ENCODE results near the gene TLK2.
A peak's percentile ranks its signal among the peaks of the same experiment; 100 is the strongest.
"Not testable (repeated sequence)": the region's sequence is repeated elsewhere in the genome, so short reads cannot be mapped to it uniquely, and the experiment has no call there.

The TLK2 gene

DNA sequence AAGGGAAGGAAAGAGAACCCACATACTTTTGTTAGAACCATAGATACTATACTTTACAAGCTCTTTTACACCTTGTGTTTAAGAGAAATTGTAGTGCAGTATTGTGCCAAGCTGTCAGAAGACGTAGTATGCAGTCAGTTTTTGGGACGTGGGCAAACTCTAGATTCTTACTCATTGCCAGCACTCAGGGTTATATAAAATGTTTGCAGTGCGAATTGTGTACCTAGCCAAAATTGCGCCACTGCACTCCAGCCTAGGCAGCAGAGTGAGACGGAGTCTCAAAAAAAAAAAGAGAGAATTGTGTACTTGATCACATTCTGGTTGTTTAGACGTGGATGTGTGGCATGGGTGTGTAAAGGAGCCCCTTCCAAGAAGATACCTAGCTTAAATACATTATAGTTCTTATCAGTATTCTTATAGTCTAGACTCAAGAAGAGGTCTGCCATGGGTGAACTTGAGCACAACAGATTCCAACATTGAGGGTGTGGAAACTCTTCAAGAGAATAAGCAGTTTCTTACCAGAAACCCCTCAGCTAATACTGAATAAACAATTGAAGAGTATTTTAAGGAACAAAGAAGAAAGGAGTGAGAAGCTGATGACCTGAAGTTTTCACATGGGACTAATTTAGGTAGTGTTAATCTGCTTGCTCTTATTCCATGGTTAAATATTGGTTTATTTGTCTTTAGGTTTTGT lies 121.5 kb downstream of the TLK2 start:
- no peaks in the 10 kb centered on the region for H3K27me3 Mint-ChIP-seq
- H3K9me3 Mint-ChIP-seq: no peaks in the 10 kb centered on the region
- peak overlapping the region; percentile 70 for H3K27ac Mint-ChIP-seq
- peaks cover 23% of the 10 kb centered on the region for H3K36me3 Mint-ChIP-seq
- no peaks in the 10 kb centered on the region for H3K4me1 Mint-ChIP-seq
- H3K4me3 Mint-ChIP-seq: no peak overlapping the region

DNA sequence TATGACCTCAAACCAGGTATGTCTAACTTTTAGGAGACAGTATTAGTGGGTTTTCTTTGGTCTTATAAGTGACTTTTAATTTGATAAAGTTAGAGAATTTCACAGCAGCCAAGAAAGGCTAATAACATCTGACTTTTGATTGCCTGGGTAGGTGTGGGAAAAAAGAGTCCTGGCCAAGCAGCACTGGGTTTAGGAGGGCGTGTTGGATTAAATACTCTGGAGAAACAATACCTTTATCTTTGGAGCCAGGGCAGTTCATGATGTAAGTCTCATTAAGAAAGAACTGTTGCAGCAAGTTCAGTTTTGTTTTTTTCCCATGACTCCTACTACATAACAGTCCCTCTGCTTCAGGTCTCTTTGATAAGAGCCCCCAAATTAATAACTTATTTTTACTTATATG lies 122.2 kb downstream of the TLK2 start:
- Mint-ChIP-seq H3K4me3 (no peak overlapping the region), H3K27ac (no peak overlapping the region)

DNA sequence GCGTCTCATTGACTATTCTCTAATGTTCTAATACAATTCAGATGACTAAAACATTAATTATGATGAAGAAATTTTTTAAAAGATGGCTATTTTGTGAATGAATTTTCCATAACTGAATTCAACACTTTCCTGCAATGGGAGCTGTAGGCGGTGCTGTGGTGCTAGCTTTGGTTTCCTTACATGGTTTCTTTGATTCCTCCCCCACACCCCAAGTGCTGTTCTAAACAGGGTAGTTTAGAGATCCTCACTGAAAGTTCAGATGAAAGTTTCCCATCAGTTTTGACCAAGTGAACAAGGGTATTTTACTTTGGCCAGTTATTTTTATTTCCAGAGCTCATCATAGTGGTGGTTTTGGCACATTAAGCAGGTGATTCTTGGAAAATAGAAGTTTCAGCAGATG lies 122.8 kb downstream of the TLK2 start:
- Mint-ChIP-seq H3K27me3 (no peaks in the 10 kb centered on the region), H3K4me3 (no peak overlapping the region), H3K36me3 (peaks cover 21% of the 10 kb centered on the region), H3K4me1 (no peaks in the 10 kb centered on the region), H3K27ac (no peak overlapping the region), H3K9me3 (no peaks in the 10 kb centered on the region)

More for the DNA sequence above, 122.2 kb downstream of the TLK2 start:
- Mint-ChIP-seq H3K9me3 (no peaks in the 10 kb centered on the region), H3K36me3 (peaks cover 23% of the 10 kb centered on the region), H3K27me3 (no peaks in the 10 kb centered on the region), H3K4me1 (no peaks in the 10 kb centered on the region)

DNA sequence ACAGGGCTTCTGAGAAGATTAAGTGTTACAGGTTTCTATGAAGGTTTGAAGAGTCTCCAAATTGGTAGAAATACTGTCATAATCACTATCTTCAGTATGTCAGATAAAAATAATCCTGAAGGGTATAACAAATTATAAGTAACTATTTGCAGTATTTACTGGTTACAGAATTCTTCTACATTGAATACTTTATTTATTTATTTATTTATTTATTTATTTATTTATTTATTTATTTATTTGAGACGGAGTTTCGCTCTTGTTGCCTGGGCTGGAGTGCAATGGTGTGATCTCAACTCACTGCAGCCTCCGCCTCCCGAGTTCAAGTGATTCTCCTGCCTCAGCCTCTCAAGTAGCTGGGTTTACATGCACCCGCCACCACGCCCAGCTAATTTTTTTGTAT lies 125.2 kb downstream of the TLK2 start:
- not testable (repeated sequence) for H3K27me3 Mint-ChIP-seq, H3K9me3 Mint-ChIP-seq, H3K4me3 Mint-ChIP-seq, H3K4me1 Mint-ChIP-seq, H3K27ac Mint-ChIP-seq
- peaks cover 23% of the 10 kb centered on the region for H3K36me3 Mint-ChIP-seq

- Mint-ChIP-seq H3K36me3 (peaks cover 22% of the 10 kb centered on the region), H3K27me3 (no peaks in the 10 kb centered on the region), H3K27ac (no peak overlapping the region), H3K4me1 (no peaks in the 10 kb centered on the region), H3K9me3 (no peaks in the 10 kb centered on the region), H3K4me3 (no peak overlapping the region)
Observed at GRCh38 chr17:62605588-62605987, 127.0 kb downstream of the TLK2 start.

DNA sequence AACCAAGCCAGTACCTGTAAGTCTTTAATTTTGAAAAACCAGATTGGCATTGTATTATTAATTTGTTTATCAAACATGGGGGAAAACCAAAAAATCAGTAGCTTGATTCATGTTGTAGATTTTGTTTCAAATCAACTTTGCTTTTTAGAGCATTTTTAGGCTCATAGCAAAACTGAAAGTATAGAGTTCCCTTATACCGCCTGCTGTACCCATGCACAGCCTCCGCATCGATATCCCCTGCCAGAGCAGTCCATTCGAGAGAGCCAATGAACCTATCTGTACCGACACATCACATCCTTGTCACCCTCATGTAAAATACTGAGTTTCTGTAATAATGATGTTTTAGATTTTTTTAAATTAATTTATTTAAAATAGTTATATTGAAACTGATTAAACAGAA lies 132.7 kb downstream of the TLK2 start:
- Mint-ChIP-seq H3K27me3 (no peaks in the 10 kb centered on the region), H3K36me3 (peaks cover 19% of the 10 kb centered on the region), H3K4me3 (no peak overlapping the region), H3K27ac (no peak overlapping the region), H3K4me1 (no peaks in the 10 kb centered on the region), H3K9me3 (no peaks in the 10 kb centered on the region)

DNA sequence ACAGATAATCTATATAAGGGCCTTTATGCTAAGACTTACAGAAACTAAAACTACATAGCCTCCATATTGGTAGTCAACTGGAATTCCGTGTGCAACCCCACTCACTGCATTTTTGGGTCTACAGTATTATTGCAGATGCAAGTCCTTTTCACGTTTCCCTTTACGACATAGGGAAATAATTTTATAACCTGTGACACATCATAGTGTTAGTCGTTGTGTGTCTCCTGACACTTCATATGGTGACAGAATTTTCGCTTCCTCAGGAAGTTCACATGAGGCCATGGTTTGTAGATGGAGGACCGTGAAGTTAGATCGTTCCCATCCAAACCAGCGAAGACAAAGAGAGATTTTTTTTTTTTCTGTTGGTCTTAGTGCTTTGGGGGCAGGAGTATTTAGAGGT lies 133.1 kb downstream of the TLK2 start:
- no peaks in the 10 kb centered on the region for H3K27me3 Mint-ChIP-seq
- H3K36me3 Mint-ChIP-seq: peaks cover 18% of the 10 kb centered on the region
- H3K9me3 Mint-ChIP-seq: no peaks in the 10 kb centered on the region
- no peak overlapping the region for H3K27ac Mint-ChIP-seq
- no peaks in the 10 kb centered on the region for H3K4me1 Mint-ChIP-seq
- no peak overlapping the region for H3K4me3 Mint-ChIP-seq

DNA sequence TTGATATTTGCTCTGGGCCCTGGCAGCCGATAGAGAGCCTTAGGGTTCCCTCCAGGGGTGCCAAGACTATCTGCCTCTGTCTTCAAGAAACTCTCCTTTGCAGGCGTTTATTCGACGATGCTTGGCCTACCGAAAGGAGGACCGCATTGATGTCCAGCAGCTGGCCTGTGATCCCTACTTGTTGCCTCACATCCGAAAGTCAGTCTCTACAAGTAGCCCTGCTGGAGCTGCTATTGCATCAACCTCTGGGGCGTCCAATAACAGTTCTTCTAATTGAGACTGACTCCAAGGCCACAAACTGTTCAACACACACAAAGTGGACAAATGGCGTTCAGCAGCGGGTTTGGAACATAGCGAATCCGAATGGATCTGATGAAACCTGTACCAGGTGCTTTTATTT lies 133.7 kb downstream of the TLK2 start:
- not testable (repeated sequence) for H3K27ac Mint-ChIP-seq, H3K4me1 Mint-ChIP-seq, H3K27me3 Mint-ChIP-seq, H3K4me3 Mint-ChIP-seq, H3K9me3 Mint-ChIP-seq
- H3K36me3 Mint-ChIP-seq: peaks cover 16% of the 10 kb centered on the region

GRCh38 chr17:62613095-62613494 lies 134.5 kb downstream of the TLK2 start:
- not testable (repeated sequence) for H3K27ac Mint-ChIP-seq, H3K27me3 Mint-ChIP-seq, H3K9me3 Mint-ChIP-seq, H3K4me3 Mint-ChIP-seq, H3K4me1 Mint-ChIP-seq
- peaks cover 11% of the 10 kb centered on the region for H3K36me3 Mint-ChIP-seq

DNA sequence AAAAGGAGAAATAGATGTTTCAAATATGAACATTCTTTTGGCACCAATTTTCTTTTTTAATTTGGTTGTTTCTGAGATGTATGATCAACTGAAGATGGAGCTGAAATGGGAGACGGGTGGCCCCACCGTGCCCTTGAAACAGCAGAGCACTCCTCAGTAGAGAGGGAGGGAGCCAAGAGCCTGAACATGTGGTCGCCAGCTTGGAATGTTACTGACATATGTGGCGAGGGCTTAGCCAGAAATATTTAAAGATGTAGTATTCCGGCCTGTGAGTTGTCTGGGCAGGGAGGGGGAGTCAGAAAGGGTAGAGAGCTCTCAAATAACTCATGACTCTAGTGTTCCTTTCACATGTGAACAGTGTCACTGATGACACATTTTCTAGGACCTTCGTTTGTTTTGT lies 135.5 kb downstream of the TLK2 start:
- no peak overlapping the region for H3K4me3 Mint-ChIP-seq
- H3K36me3 Mint-ChIP-seq: peaks cover 9% of the 10 kb centered on the region
- H3K9me3 Mint-ChIP-seq: no peaks in the 10 kb centered on the region
- no peak overlapping the region for H3K27ac Mint-ChIP-seq
- no peaks in the 10 kb centered on the region for H3K4me1 Mint-ChIP-seq
- H3K27me3 Mint-ChIP-seq: no peaks in the 10 kb centered on the region

- H3K4me3 Mint-ChIP-seq: no peak overlapping the region
- H3K27me3 Mint-ChIP-seq: no peaks in the 10 kb centered on the region
- no peaks in the 10 kb centered on the region for H3K4me1 Mint-ChIP-seq
- peaks cover 5% of the 10 kb centered on the region for H3K36me3 Mint-ChIP-seq
- H3K9me3 Mint-ChIP-seq: no peaks in the 10 kb centered on the region
- no peak overlapping the region for H3K27ac Mint-ChIP-seq
Observed at GRCh38 chr17:62615503-62615902, 136.9 kb downstream of the TLK2 start.

DNA sequence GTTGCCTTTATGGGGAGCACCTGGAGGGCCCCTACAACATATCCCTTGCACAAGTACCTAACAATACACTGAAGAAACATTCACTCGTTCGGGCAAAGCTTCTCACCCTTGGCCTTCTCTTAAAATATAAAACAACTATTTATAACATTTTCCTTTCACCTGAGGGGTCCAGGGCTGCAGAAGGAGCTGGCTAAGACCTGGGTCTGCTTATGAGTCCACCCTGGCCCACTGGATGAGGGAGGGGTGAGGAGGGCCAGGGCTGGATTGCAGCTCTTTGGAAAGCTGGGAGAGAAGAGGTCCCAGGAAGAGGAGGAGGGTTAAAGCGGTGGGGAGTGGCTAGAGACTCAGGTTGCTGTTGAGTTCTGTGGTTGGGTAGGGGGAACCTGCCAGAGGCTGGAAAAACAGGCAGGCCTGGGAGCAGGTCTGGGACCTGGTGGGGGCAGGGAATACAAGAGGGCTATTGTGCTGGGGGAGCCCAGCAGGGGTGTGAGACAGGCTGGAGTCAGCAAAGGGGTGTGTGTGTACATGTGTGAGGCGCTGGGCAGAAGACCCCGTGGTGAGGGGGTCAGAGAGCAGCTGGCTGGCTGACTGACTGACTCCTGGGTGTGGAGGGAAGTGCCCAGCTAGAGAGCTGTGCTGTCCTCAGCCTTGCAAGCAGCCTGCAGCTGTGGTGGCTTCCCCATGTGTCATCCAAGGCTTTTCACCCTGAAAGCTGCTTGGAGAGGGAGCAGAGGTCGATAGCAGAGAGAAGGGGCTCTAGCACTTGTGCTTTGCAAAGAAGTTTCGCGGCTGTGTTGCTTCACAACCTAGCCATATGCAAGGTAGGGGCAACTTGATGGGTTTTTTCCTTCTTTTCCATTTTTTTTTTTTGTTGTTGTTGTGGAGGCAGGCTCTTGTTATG lies 138.6 kb downstream of the TLK2 start:
- no peak overlapping the region for H3K4me3 Mint-ChIP-seq
- H3K36me3 Mint-ChIP-seq: peaks cover 4% of the 10 kb centered on the region
- H3K27ac Mint-ChIP-seq: no peak overlapping the region

DNA sequence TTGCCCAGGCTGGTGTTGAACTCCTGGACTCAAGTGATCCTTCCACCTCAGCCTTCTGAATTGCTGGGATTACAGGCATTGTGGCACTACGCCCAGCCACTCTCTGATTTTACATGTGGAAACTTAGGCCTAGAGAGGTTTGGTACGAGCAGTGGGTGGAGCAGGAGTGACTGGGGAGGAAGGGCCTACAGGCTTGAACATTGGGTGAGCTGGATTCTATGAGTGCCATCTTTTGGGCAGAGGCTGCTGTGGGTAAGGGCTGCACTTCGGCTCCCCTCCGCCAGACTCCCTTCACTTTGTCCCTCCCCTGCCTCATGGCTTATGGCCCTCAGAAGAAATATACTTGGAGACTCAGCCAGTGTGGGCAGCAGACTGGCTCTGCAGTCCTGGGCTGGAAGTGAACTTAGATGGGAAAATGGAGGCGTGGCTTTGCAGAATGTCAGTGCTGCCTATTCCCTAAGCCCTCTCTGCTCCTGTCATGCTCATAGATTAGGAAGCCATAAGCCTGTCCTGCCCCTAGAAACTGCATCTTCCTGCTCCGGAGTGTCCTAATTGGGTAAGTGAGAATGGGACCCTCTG lies 139.4 kb downstream of the TLK2 start:
- no peaks in the 10 kb centered on the region for H3K4me1 Mint-ChIP-seq
- H3K36me3 Mint-ChIP-seq: peaks cover 4% of the 10 kb centered on the region
- H3K4me3 Mint-ChIP-seq: no peak overlapping the region
- H3K27ac Mint-ChIP-seq: no peak overlapping the region
- no peaks in the 10 kb centered on the region for H3K9me3 Mint-ChIP-seq
- H3K27me3 Mint-ChIP-seq: no peaks in the 10 kb centered on the region

More for the DNA sequence above, 138.6 kb downstream of the TLK2 start:
- Mint-ChIP-seq H3K4me1 (no peaks in the 10 kb centered on the region), H3K27me3 (no peaks in the 10 kb centered on the region), H3K9me3 (no peaks in the 10 kb centered on the region)

DNA sequence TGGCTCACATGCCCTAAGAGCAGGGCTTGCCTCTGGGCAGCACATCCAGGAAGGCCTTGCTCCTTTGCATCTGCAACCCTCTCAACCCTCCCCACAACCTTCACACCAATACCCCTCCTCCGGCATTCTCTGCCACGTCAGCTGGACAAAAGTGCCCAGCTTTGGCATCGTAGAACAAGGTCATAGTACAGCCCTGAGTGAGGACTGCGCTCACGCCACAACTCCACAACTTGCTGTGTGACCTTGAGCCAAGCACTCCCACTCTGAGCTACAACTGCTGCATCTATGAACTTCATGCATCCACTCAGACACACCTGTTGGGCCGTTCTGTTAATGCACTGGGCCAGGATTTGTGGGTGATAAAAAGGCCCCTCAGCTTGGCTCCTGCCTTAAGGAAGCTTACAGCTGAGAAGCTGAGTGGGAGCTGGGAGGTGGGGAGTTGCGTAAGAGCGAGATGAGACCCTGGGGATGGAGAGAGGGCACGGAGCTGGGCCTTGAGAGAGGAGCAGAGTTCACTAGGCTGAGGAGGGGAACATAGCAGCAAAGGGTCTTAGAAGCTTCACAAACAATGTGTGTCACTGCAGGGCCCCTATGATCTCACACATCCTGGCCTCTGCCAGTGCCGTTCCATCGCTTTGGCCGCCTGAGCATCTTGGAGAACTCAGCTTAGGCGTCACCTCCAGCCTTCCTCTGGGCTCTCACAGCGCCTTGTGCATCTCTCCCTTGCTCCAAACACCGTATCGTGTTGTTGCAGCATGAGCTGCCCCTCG lies 140.2 kb downstream of the TLK2 start:
- no peak overlapping the region for H3K4me3 Mint-ChIP-seq
- H3K9me3 Mint-ChIP-seq: no peaks in the 10 kb centered on the region
- no peaks in the 10 kb centered on the region for H3K4me1 Mint-ChIP-seq
- no peak overlapping the region for H3K27ac Mint-ChIP-seq
- peaks cover 4% of the 10 kb centered on the region for H3K36me3 Mint-ChIP-seq
- no peaks in the 10 kb centered on the region for H3K27me3 Mint-ChIP-seq

DNA sequence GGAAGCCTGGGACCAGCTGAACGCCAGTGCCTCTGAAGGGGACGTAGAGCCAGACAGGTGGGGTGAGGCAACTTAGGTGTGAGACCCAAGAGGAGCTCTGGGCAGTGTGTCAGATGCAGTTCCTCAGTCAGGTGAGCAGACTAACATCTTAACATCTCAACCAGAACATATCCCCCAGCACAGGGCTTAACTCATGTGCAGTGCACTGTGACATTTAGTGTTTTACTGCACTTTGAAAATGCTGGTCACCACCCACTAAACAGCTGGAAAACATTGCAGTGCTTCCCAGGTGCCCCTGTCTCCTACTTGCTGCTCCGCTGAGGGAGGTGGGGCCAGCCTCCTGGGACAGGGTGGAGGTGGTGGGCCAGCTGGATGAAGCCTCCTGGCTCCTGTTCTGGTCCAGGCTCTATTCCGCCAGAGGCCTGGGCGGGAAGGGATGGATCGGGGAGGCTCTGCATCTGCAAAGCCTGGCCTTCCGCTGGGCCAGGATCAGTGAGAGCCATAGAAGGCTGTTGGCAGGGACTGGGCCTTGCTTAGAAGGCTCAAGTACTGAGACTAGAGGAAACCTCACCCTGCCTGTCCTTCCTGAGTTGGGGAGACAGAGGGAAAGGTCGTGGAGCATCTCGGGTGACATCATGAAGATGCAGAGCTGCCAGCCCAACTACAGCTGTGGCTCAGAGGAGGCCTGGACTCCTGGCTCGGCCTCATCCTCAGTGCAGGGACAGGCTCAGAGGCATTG lies 141.0 kb downstream of the TLK2 start:
- Mint-ChIP-seq H3K4me3 (no peak overlapping the region), H3K36me3 (peaks cover 4% of the 10 kb centered on the region), H3K27me3 (no peaks in the 10 kb centered on the region), H3K4me1 (no peaks in the 10 kb centered on the region), H3K9me3 (no peaks in the 10 kb centered on the region), H3K27ac (no peak overlapping the region)

All from activated naive CD4-positive, alpha-beta T cell treated with anti-CD3 and anti-CD28 coated beads, Interleukin-2, amount 50 U/mL, for 24 hours (primary cell).